Large intestine (tissue), 3 donors: Measurements from ENCODE around the gene GSN. TPM values are rescaled to one million over a fixed set of nuclear protein-coding genes. Genes with fewer than 3 reads are reported as not detected.

Experiments
- DNase-seq, 2 donors: peaks; one replicate each; pipeline versions ENCODE4 v3.0.0 to v3.0.0-alpha.2; 2013
- H3K27ac ChIP-seq: one replicate; pipeline ENCODE4 v1.5.1; 2013; ENCODE audit warnings: low read length
- H3K27me3 ChIP-seq: 2 replicates; pipeline ENCODE4 v1.6.1; 2013; ENCODE audit warnings: low read length; ENCODE audit not compliant: control insufficient read depth, insufficient read depth
- H3K36me3 ChIP-seq: 2 replicates; pipeline ENCODE4 v1.6.1; 2013; ENCODE audit warnings: low read length; ENCODE audit not compliant: control insufficient read depth, insufficient read depth
- H3K4me1 ChIP-seq: one replicate; pipeline ENCODE4 v1.6.1; 2013; ENCODE audit warnings: low read length; ENCODE audit not compliant: control insufficient read depth, insufficient read depth
- H3K4me3 ChIP-seq: one replicate; pipeline ENCODE4 v1.5.1; 2013; ENCODE audit warnings: low read length
- H3K9me3 ChIP-seq: one replicate; pipeline ENCODE4 v1.6.1; 2013; ENCODE audit warnings: mild to moderate bottlenecking, low read depth, low read length, moderate library complexity; ENCODE audit not compliant: control insufficient read depth
- WGBS: methylation state at CpG from one replicate; pipeline ENCODE4 v1.1.5; 2013; ENCODE audit warnings: low lambda C conversion rate; ENCODE audit not compliant: insufficient coverage; 5-methylcytosine and 5-hydroxymethylcytosine counted together
- polyA plus RNA-seq: library from polyadenylated mRNA; unstranded; fragments of 120-200 nt; gene quantifications from one replicate; pipeline ENCODE4 v1.2.1, GENCODE V29; 2013

The GSN gene
- polyA plus RNA-seq, 1 donor, result 195 TPM

- Histone ChIP-seq H3K27me3 (no peaks in the 10 kb centered on the region), H3K36me3 (peaks cover 43% of the 10 kb centered on the region), H3K9me3 (no peaks in the 10 kb centered on the region), H3K27ac (no peak overlapping the region), H3K4me1 (peaks cover 8% of the 10 kb centered on the region), H3K4me3 (no peak overlapping the region)
- no peak for DNase-seq
- WGBS, result no CpG with 5 or more reads among the region's 1 CpG
These were observed 36.7 kb downstream of the GSN start for GRCh38 chr9:121304707-121305106.

- Histone ChIP-seq H3K36me3 (peaks cover 44% of the 10 kb centered on the region), H3K27ac (no peak overlapping the region), H3K27me3 (no peaks in the 10 kb centered on the region), H3K9me3 (no peaks in the 10 kb centered on the region), H3K4me1 (peaks cover 6% of the 10 kb centered on the region), H3K4me3 (no peak overlapping the region)
- no CpG with 5 or more reads among the region's 13 CpGs for WGBS
- no peak for DNase-seq
These were observed 37.5 kb downstream of the GSN start for GRCh38 chr9:121305269-121305994.

GRCh38 chr9:121307976-121308375, 40.0 kb downstream of the GSN start:
- no peaks in the 10 kb centered on the region for H3K4me1 ChIP-seq
- H3K36me3 ChIP-seq, result peaks cover 57% of the 10 kb centered on the region
- no peaks in the 10 kb centered on the region for H3K27me3 ChIP-seq
- H3K4me3 ChIP-seq, result no peak overlapping the region
- DNase-seq, result no peak
- no CpG with 5 or more reads among the region's 2 CpGs for WGBS
- H3K27ac ChIP-seq, result no peak overlapping the region
- no peaks in the 10 kb centered on the region for H3K9me3 ChIP-seq

- H3K36me3 ChIP-seq, result peaks cover 57% of the 10 kb centered on the region
- DNase-seq, result no peak
- WGBS, result no CpG with 5 or more reads among the region's 13 CpGs
- H3K9me3 ChIP-seq, result no peaks in the 10 kb centered on the region
- no peak overlapping the region for H3K4me3 ChIP-seq
- H3K27ac ChIP-seq, result no peak overlapping the region
- H3K27me3 ChIP-seq, result no peaks in the 10 kb centered on the region
- no peaks in the 10 kb centered on the region for H3K4me1 ChIP-seq
These were observed 40.8 kb downstream of the GSN start for GRCh38 chr9:121308765-121309164.

GRCh38 chr9:121309171-121309570, 41.2 kb downstream of the GSN start:
- H3K36me3 ChIP-seq, result peaks cover 57% of the 10 kb centered on the region
- no CpG with 5 or more reads among the region's 6 CpGs for WGBS
- no peak overlapping the region for H3K4me3 ChIP-seq
- H3K4me1 ChIP-seq, result no peaks in the 10 kb centered on the region
- no peak overlapping the region for H3K27ac ChIP-seq
- H3K27me3 ChIP-seq, result no peaks in the 10 kb centered on the region
- no peak for DNase-seq
- H3K9me3 ChIP-seq, result no peaks in the 10 kb centered on the region

- Histone ChIP-seq H3K4me1 (no peaks in the 10 kb centered on the region), H3K27me3 (no peaks in the 10 kb centered on the region), H3K36me3 (peaks cover 56% of the 10 kb centered on the region), H3K4me3 (no peak overlapping the region), H3K27ac (no peak overlapping the region), H3K9me3 (no peaks in the 10 kb centered on the region)
- no peak for DNase-seq
- WGBS, result over 99% methylated on average over 5 of the region's 7 CpGs
These were observed 42.0 kb downstream of the GSN start for GRCh38 chr9:121309833-121310425.

GRCh38 chr9:121310571-121310970, 42.6 kb downstream of the GSN start:
- no peak for DNase-seq
- H3K4me3 ChIP-seq, result no peak overlapping the region
- peaks cover 57% of the 10 kb centered on the region for H3K36me3 ChIP-seq
- no peaks in the 10 kb centered on the region for H3K9me3 ChIP-seq
- H3K27ac ChIP-seq, result no peak overlapping the region
- no CpG with 5 or more reads among the region's 9 CpGs for WGBS
- no peaks in the 10 kb centered on the region for H3K4me1 ChIP-seq
- H3K27me3 ChIP-seq, result no peaks in the 10 kb centered on the region

GRCh38 chr9:121312169-121312568, 44.2 kb downstream of the GSN start:
- Histone ChIP-seq H3K27ac (no peak overlapping the region), H3K27me3 (no peaks in the 10 kb centered on the region), H3K4me3 (no peak overlapping the region), H3K9me3 (no peaks in the 10 kb centered on the region), H3K4me1 (no peaks in the 10 kb centered on the region), H3K36me3 (peaks cover 68% of the 10 kb centered on the region)
- DNase-seq, result no peak
- no CpG with 5 or more reads among the region's 17 CpGs for WGBS

- H3K4me3 ChIP-seq, result no peak overlapping the region
- no peaks in the 10 kb centered on the region for H3K27me3 ChIP-seq
- H3K36me3 ChIP-seq, result peaks cover 71% of the 10 kb centered on the region
- WGBS, result no CpG with 5 or more reads among the region's 10 CpGs
- no peak for DNase-seq
- H3K9me3 ChIP-seq, result no peaks in the 10 kb centered on the region
- no peaks in the 10 kb centered on the region for H3K4me1 ChIP-seq
- H3K27ac ChIP-seq, result no peak overlapping the region
These were observed 45.6 kb downstream of the GSN start for GRCh38 chr9:121313458-121314152.

GRCh38 chr9:121316378-121316777, 48.4 kb downstream of the GSN start:
- H3K36me3 ChIP-seq, result peaks cover 70% of the 10 kb centered on the region
- no peaks in the 10 kb centered on the region for H3K9me3 ChIP-seq
- no peaks in the 10 kb centered on the region for H3K4me1 ChIP-seq
- no peak overlapping the region for H3K4me3 ChIP-seq
- no CpG with 5 or more reads among the region's 6 CpGs for whole genome bisulfite sequencing
- H3K27me3 ChIP-seq, result no peaks in the 10 kb centered on the region
- no peak for DNase-seq
- no peak overlapping the region for H3K27ac ChIP-seq
